Thymus (tissue), 11 donors: Measurements from ENCODE around the gene UPP1. TPM values are rescaled to one million over a fixed set of nuclear protein-coding genes. Genes with fewer than 3 reads are reported as not detected.

Experiments used
- DNase-seq, 9 donors: peaks; one replicate each; pipeline ENCODE4 v3.0.0-alpha.2; 2013; ENCODE audit warnings: low spot score in 9 of 9, low read depth in 6 of 9, missing footprints in 1 of 9
- H3K27ac ChIP-seq, 2 donors: one replicate each; pipeline ENCODE4 v1.5.1; 2013; ENCODE audit warnings: control low read depth in 1 of 2, low read depth in 1 of 2, low read length in 1 of 2, mild to moderate bottlenecking in 1 of 2, moderate library complexity in 1 of 2
- H3K27me3 ChIP-seq, 2 donors: one replicate each; pipeline ENCODE4 v1.5.1; 2013; ENCODE audit warnings: low read length in 1 of 2; ENCODE audit not compliant: control insufficient read depth in 2 of 2, insufficient read depth in 1 of 2
- H3K36me3 ChIP-seq, 2 donors: one replicate each; pipeline ENCODE4 v1.5.1; 2013; ENCODE audit warnings: low read length in 1 of 2, mild to moderate bottlenecking in 1 of 2, moderate library complexity in 1 of 2; ENCODE audit not compliant: control insufficient read depth in 2 of 2, insufficient read depth in 2 of 2
- H3K4me1 ChIP-seq, 2 donors: one replicate each; pipeline ENCODE4 v1.5.1; 2013; ENCODE audit warnings: low read length in 2 of 2; ENCODE audit not compliant: control insufficient read depth in 2 of 2, insufficient read depth in 2 of 2
- H3K4me3 ChIP-seq, 2 donors: one replicate each; pipeline ENCODE4 v1.5.1; 2013; ENCODE audit warnings: low read length in 2 of 2, control low read depth in 1 of 2, mild to moderate bottlenecking in 1 of 2
- H3K9me3 ChIP-seq, 2 donors: one replicate each; pipeline ENCODE4 v1.5.1; 2013; ENCODE audit warnings: low read length in 1 of 2, mild to moderate bottlenecking in 1 of 2; ENCODE audit not compliant: control insufficient read depth in 2 of 2, insufficient read depth in 1 of 2
- WGBS: extraction: QIAGEN DNeasy Blood & Tissue Kit; methylation state at CpG from one replicate; pipeline ENCODE4 v1.1.7; 2013; 5-methylcytosine and 5-hydroxymethylcytosine counted together
- polyA plus RNA-seq: library from polyadenylated mRNA; stranded (reverse); fragments of 200-250 nt; gene quantifications from one replicate; pipeline ENCODE4 v1.2.3, GENCODE V29; 2013
- total RNA-seq: library from RNA; stranded (reverse); fragments of 120-200 nt; gene quantifications from one replicate; pipeline ENCODE4 v1.2.4, GENCODE V29; 2013
- donor health status: healthy.

UPP1 gene
- total and polyA plus RNA-seq, 2 donors: 3.2 to 32.4 TPM

- Histone ChIP-seq H3K36me3 (no peaks in the 10 kb centered on the region), H3K4me3 (no peak overlapping the region), H3K9me3 (no peaks in the 10 kb centered on the region), H3K27me3 (no peaks in the 10 kb centered on the region), H3K4me1 (peaks cover 2 to 3% of the 10 kb centered on the region in 2 donors), H3K27ac (no peak overlapping the region)
- DNase-seq: no peak
- WGBS: 96% methylated on average over 5 of the region's 5 CpGs
Observed at GRCh38 chr7:48105045-48105444, 16.0 kb downstream of the UPP1 start.

GRCh38 chr7:48106906-48107659 lies 18.0 kb downstream of the UPP1 start:
- 98% methylated on average over 29 of the region's 29 CpGs for WGBS
- no peaks in the 10 kb centered on the region for H3K36me3 ChIP-seq
- no peaks in the 10 kb centered on the region for H3K9me3 ChIP-seq
- H3K4me3 ChIP-seq: no peak overlapping the region
- peaks cover 4% of the 10 kb centered on the region in 2 donors for H3K4me1 ChIP-seq
- no peak overlapping the region for H3K27ac ChIP-seq
- no peak for DNase-seq
- no peaks in the 10 kb centered on the region for H3K27me3 ChIP-seq

- no peaks in the 10 kb centered on the region for H3K36me3 ChIP-seq
Observed at GRCh38 chr7:48107926-48108472, 18.9 kb downstream of the UPP1 start.

GRCh38 chr7:48108959-48109847 lies 20.1 kb downstream of the UPP1 start:
- no peaks in the 10 kb centered on the region for H3K27me3 ChIP-seq
- no peak for DNase-seq
- WGBS: 96% methylated on average over 5 of the region's 5 CpGs
- H3K4me3 ChIP-seq: no peak overlapping the region
- H3K9me3 ChIP-seq: no peaks in the 10 kb centered on the region
- H3K4me1 ChIP-seq: peaks cover 4% of the 10 kb centered on the region in 2 donors
- H3K27ac ChIP-seq: no peak overlapping the region
- no peaks in the 10 kb centered on the region for H3K36me3 ChIP-seq

More at GRCh38 chr7:48107926-48108472, 18.9 kb downstream of the UPP1 start:
- peaks cover 4% of the 10 kb centered on the region in 2 donors for H3K4me1 ChIP-seq
- H3K9me3 ChIP-seq: no peaks in the 10 kb centered on the region
- no peak overlapping the region for H3K4me3 ChIP-seq
- DNase-seq: no peak
- no peaks in the 10 kb centered on the region for H3K27me3 ChIP-seq
- no peak overlapping the region for H3K27ac ChIP-seq
- WGBS: 95% methylated on average over 18 of the region's 18 CpGs

- Histone ChIP-seq H3K4me1 (peaks cover 4% of the 10 kb centered on the region in 2 donors), H3K4me3 (no peak overlapping the region), H3K27ac (no peak overlapping the region), H3K36me3 (no peaks in the 10 kb centered on the region), H3K27me3 (no peaks in the 10 kb centered on the region), H3K9me3 (no peaks in the 10 kb centered on the region)
- WGBS: 27% methylated on average over 9 of the region's 9 CpGs
- DNase-seq: peak; percentile 57 to 90 (median 74)
Observed at GRCh38 chr7:48109848-48110663, 21.0 kb downstream of the UPP1 start.

- Histone ChIP-seq H3K4me1 (peaks cover 4% of the 10 kb centered on the region in 2 donors), H3K9me3 (no peaks in the 10 kb centered on the region), H3K4me3 (no peak overlapping the region), H3K27me3 (no peaks in the 10 kb centered on the region), H3K27ac (no peak overlapping the region), H3K36me3 (no peaks in the 10 kb centered on the region)
- WGBS: 96% methylated on average over 4 of the region's 4 CpGs
- no peak for DNase-seq
Observed at GRCh38 chr7:48110868-48111267, 21.8 kb downstream of the UPP1 start.

GRCh38 chr7:48111596-48111995 lies 22.5 kb downstream of the UPP1 start:
- Histone ChIP-seq H3K36me3 (no peaks in the 10 kb centered on the region), H3K27me3 (no peaks in the 10 kb centered on the region), H3K27ac (no peak overlapping the region), H3K4me3 (no peak overlapping the region), H3K4me1 (peaks cover 4% of the 10 kb centered on the region in 2 donors), H3K9me3 (no peaks in the 10 kb centered on the region)
- WGBS: 97% methylated on average over 8 of the region's 8 CpGs
- no peak for DNase-seq

- no peaks in the 10 kb centered on the region for H3K36me3 ChIP-seq
- WGBS: 95% methylated on average over 7 of the region's 7 CpGs
- DNase-seq: no peak
- H3K9me3 ChIP-seq: no peaks in the 10 kb centered on the region
- H3K4me3 ChIP-seq: no peak overlapping the region
- peaks cover 4% of the 10 kb centered on the region in 2 donors for H3K4me1 ChIP-seq
- H3K27ac ChIP-seq: no peak overlapping the region
- no peaks in the 10 kb centered on the region for H3K27me3 ChIP-seq
Observed at GRCh38 chr7:48112401-48113165, 23.5 kb downstream of the UPP1 start.
